Kidney tubule cell (primary cell): ENCODE measurements around the gene PAX2.
A peak's percentile ranks its signal among the peaks of the same experiment; 100 is the strongest.
"Not testable (repeated sequence)": the region's sequence is repeated elsewhere in the genome, so short reads cannot be mapped to it uniquely, and the experiment has no call there.

ENCODE experiments used
- DNase-seq: peaks from one replicate; pipeline ENCODE4 v3.0.0-alpha.2; 2018; ENCODE audit warnings: low spot score

The PAX2 gene

DNA sequence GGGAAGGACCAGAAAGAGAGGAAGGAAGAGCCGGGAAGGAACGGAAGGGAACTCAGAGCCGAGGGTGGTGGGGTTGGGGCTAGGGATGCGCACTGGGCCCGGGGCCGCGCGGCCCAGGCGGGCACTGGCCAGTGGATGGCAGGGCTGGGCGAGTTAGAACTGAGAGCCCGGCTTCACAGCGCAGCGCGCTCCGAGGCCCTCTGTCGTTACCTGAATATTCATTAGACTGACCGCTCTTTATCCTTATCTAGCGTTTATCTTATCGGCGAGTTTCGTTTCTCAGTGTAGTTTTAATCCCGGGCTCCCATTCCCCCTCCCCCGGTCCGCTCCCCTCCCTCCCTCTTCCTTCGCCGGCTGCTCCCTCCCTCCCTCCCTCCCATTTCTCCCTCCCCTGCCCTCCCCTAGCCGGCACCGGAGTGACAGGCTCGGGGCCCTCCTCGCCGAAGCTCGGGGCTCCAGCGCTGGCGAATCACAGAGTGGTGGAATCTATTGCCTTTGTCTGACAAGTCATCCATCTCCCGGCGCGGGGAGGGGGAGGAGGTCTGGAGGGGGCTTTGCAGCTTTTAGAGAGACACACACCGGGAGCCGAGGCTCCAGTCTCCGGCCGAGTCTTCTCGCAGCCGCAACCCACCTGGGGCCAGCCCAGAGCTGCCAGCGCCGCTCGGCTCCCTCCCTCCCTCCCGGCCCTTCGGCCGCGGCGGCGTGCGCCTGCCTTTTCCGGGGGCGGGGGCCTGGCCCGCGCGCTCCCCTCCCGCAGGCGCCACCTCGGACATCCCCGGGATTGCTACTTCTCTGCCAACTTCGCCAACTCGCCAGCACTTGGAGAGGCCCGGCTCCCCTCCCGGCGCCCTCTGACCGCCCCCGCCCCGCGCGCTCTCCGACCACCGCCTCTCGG lies at the start of gene PAX2:
PAX2 (plus strand) TSS at position 596 of the 895 bp plus-strand sequence. CDS start 679 bp downstream, outside the sequence.
- DNase-seq = peak; percentile 94

DNA sequence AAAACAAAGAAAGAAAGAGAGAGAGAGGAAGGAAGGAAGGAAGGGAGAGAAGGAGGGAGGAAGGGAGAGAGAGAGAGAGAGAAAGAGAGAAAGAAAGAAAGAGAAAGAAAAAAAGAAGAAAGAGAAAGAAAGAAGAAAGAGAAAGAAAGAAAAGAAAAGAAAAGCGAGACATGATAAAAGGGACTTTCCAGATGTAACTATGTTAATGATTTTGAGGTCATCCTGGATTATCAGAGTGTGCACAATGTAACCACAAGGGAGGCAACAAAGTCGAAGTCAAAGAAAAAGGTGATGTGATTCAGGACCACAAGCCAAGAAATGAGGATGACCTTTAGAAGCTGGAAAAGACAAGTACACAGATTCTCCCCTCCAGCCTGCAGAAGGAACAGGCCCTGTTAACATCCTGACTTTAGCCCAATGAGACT lies 48.9 kb upstream of the PAX2 start:
- DNase-seq = peak; percentile 82

DNA sequence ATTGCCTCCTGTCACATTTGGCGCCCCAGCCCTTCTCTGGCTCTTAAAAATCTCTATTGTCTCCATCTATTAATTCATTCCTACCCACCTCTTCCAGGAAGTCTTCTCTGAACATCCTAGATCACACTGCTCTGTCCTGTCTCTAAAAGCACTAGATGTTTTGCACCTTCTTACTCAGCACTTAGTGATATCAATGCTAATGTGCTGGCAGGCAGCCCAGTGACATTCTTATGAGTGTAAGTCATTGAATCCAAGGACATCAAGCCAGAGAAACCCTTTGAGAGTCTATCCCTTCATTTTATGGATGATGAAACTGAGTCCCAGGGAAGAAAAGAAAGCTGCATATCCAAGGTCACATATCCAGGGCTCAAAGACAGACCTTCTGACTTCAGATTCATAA lies 48.3 kb upstream of the PAX2 start:
- peak; percentile 96 for DNase-seq

GRCh38 chr10:100697631-100698030 lies 47.8 kb upstream of the PAX2 start:
- no peak for DNase-seq

GRCh38 chr10:100701704-100702103 lies 43.7 kb upstream of the PAX2 start:
- not testable (repeated sequence) for DNase-seq

DNA sequence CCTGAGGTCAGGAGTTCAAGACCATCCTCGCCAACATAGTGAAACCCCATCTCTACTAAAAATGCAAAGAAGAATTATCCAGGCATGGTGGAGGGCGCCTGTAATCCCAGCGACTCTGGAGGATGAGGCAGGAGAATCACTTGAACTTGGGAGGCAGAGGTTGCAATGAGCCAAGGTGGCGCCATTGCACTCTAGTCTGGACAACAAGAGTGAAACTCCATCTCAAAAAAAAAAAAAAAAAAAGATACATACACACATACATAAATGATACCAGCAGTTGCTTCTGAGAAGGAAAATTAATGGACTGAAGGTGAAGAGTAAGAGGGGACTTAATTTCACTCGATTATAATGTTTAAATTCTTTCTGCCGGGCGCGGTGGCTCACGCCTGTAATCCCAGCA lies 40.2 kb upstream of the PAX2 start:
- no peak for DNase-seq

DNA sequence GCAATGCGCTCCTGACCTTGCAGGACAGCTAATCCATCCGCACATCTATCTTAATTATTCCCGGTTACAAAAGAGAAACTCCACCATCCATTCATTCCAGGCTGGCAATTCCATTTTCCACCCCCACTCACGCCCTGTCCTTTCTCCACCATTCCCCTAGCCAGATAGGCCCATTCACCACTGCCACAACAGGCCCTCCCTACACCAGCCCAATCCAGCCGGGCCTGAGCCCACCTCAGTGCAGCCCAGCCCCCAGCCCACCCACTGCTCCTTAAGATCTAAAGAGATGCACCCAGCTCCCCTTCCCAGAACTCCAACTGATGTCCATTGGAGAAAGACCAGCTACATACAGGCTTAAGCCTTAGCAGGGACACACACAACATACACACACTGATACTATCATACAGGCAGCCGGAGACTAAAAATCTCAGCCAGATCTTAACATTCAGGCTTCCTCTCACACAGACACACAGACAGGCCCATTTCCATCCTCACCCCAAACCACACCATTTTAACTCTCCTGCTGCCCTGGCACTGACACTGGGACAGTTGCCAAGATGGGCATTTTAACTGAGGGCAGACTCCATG lies 38.0 kb upstream of the PAX2 start:
- no peak for DNase-seq

DNA sequence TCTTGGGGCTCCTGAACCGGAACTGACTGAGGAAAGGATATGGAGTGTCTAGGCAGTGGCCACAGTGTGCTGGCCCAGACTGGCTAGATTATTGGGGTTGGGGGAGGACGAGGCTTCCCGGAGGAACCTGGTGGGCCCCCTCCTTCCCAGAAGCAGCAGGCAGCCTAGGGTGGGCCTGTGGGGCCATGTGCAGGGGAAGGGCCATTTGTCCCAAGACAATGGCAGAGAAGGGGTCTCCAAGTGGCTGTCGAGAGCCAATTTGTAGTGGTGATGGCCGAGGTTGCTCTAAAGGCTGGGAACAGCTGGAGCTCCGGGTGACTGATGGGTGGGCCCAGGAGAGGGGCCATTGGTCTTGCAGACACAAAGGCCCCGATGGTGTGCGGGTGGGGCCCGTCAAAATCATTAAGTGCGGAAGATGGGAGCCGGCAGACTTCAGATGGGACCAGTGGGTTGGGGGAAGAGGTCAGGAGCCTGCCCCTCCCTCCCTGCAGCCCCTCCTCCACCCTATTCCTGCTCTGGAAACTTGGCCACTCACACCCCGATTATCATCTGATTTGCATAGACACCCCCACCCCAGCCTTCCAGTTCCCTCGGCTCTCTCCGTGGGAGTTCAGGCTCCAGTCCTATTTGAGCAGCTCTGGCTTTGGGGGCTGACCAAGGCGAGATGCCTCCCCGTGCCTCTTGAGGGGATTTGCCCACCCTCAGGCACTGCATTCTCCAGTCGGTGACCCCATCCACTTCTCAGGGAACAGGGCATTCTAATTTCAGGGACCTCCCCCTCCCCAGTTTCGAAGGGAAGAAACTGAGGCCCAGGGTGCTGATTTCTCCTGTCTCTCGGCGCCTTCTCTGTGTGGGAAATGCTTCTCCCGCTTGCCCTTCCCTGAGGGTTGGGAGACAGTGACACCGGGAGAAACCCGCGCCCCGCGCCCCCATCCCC lies 36.0 kb upstream of the PAX2 start:
- DNase-seq = no peak

GRCh38 chr10:100710151-100710871 lies 35.1 kb upstream of the PAX2 start:
- peak; percentile 60 for DNase-seq

GRCh38 chr10:100713049-100713858 lies 32.1 kb upstream of the PAX2 start:
- DNase-seq = peak; percentile 57

GRCh38 chr10:100713859-100714565 lies 31.4 kb upstream of the PAX2 start:
- no peak for DNase-seq

DNA sequence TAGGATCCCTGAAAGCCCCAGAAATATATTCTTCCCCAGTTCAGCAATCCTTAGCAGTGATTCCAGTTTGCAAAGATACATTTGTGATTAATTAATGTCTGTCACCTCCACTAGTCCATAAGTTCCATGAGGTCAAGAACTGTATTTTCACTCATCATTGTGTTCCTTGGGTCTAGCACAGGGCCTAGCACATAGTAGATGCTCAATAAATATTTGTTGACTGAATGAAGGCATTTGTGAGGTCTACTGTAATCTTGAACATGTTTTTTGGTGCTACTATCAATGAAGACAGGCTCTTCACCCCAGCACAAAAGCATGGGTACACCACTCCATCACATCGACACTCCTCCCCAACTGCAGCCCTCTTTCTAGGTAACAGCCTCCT lies 30.8 kb upstream of the PAX2 start:
- no peak for DNase-seq

GRCh38 chr10:100715101-100715444 lies 30.3 kb upstream of the PAX2 start:
- no peak for DNase-seq

DNA sequence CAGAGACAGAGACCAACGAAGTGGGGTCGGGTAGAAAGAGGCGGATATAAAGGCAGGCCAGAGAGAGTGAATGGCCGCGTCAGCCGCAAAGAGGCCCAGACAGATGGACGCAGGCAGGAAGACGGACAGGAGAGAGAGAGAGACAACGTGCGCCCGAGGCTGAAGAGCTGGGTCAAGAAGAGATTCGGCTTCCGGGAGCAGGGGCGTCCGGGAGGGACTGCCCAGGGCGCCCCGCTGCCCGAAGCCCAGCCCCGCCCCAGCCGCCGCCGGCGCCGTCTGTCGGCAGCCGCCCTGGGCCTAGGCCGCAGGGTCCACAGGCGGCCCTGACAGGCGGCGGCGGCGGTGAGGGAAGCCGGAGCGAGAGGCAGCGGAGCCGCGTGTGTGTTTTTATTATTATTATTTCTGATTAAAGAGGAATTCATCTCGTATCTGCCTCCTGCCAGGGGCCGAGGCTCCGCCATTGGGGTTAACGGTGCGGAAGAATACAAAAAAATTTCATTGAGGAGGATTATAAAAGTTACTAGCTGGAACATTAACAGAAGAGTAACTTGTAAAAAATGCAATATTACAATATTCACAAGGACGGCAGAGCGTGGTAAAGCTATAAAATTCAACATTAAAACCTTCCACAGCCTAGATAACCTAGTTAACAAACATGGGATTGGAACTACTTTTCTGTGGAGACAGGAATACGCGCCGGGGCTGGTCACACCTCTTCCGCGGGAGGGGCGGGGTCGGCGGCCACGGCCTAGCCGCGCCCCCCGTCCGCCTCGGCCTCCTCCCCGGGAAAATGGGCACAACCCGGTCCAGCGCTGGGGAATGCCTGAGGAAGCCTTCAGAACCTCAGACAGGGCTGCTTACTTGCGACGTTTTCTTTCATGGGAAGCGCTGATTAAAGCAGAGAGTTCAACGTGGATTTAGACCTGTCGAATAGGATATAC lies 29.7 kb upstream of the PAX2 start:
- DNase-seq = no peak

GRCh38 chr10:100717166-100717565 lies 28.2 kb upstream of the PAX2 start:
- peak; percentile 25 for DNase-seq

- no peak for DNase-seq
Observed at GRCh38 chr10:100718197-100718742, 27.1 kb upstream of the PAX2 start.

- no peak for DNase-seq
Observed at GRCh38 chr10:100723180-100723579, 22.2 kb upstream of the PAX2 start.

DNA sequence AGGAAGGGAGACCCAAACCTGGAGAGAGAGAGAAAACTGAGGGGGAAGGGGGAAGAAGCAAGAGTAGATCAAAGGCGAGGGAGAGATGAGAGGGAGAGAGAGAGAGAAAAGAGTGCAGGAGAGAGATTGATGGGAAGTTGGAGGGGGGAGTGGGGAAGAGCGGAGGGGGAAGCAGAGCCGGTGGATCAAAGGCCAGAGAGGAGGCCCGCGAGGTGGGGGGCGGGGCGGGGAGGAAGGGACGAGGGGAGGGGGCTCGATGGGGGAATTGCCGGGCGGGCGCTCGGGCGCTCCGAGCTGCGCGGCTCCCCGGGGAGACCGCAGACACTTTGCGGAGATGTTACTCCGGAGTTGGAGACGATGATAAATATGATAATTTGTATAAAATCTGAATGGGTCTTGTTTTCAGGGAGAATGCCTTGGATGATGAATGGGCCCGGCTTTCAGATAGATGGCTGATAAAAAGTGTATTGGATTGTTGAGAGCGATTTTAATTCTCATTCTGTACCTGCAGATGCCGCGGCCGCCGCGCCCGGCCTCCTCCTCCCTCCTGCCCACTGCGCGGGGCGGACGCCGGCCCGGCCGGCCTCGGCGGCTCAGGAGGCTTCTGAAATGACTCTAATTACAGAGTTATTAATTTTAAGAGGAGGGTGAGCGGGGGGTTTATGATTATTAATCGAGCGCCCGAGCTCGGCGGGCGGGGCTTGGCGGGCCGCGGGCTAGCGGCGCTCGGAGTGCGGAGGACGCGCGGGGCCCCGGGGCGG lies 21.4 kb upstream of the PAX2 start:
- DNase-seq = no peak
